Vein endothelial cell (primary cell): ENCODE results near the gene ADSS2. TPM values are rescaled to one million over a fixed set of nuclear protein-coding genes. Genes with fewer than 3 reads are reported as not detected.

Source experiments
- total RNA-seq: library from RNA; depleted of rRNA; stranded (reverse); fragments of >200 nt; gene quantifications from 2 replicates; pipeline ENCODE4 v1.2.3, GENCODE V29; 2012

The ADSS2 gene
- total RNA-seq = 81.3 and 104 TPM in 2 replicates

DNA sequence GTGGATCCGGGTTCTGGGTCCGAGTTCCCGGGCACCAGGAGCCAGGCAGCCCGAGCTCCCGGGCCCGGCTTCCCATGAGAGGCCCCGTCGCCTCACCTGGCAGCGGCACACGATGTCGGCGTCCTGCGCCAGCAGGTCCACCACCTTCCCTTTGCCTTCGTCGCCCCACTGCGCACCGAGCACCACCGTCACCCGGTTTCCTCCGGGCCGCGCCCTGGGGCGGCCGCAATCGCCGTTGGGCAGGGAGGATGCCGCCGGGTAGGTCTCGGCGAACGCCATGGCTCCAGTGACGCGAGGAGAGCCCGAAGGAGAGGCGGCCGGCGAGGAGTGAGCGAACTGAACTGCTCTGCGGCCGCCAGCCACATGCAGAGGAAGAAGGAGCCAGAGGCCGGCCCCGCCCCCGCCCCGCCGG lies at the start of gene ADSS2:
TSS of gene ADSS2 (minus strand) at position 371 of the 412 bp plus-strand sequence. CDS start at position 279, 92 bp downstream.

DNA sequence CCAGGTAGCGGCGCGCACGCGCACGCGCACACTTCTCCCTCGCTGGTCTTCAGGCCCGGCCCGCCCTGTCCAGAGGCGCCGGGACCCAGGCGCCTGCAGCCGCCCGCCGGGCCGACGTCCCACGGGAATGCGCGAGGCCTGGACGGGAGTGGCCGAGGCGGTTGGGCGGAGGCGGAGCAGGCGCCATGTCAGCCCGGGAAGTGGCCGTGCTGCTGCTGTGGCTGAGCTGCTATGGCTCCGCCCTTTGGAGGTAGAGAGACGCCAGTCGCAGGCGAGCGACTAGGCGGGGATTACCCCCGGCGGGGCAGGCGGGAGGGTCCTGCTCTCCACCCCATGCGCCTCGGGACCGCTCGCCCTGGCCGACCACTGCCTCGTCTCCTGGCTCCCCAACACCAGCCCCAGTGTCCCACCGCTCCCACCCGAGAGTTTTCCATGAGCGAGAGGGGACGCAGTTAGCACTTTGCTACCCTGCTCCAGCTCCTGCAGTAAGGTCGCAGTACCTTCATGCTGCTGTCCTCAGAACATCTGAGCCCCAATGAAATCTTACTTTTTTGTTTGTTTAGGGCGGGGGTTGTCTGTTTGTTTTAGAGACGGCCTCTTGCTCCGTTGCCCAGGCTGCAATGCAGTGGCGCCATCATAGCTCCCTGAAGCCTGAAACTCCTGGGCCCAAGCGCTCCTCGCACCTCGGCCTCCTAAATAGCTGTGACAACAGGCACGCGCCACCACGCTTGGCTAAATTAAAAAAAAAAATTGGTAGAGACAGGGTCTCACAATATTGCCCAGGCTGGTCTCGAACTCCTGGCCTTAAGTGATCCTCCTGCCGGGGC lies 9.7 kb upstream of the ADSS2 start, which contains the start of gene CATSPERE:
TSS of gene CATSPERE (plus strand) at position 29 of the 827 bp plus-strand sequence. CDS start at position 186, 157 bp downstream.

Other genes starting within 250 kb of the ADSS2 start
- 0.98 and 4.9 TPM in 2 replicates for gene CATSPERE, start 9.4 kb upstream of the ADSS2 start, total RNA-seq
- gene DESI2, start 201.2 kb upstream of the ADSS2 start, total RNA-seq = 47.7 and 59.7 TPM in 2 replicates